ENCODE results near the gene CTRL.

The CTRL gene

GRCh38 chr16:67963292-67963661 is 31.6 kb upstream of the CTRL start:
- no peak for DNase-seq (ENCODE audit: low read depth, low spot score)

- no peak for DNase-seq (ENCODE audit: low read depth, low spot score)
Observed at GRCh38 chr16:67962135-67962534, 30.5 kb upstream of the CTRL start.

- DNase-seq (ENCODE audit: low read depth, low spot score), result no peak
Observed at GRCh38 chr16:67961551-67961957, 29.9 kb upstream of the CTRL start.

GRCh38 chr16:67959536-67960329 is 28.1 kb upstream of the CTRL start:
- no peak for DNase-seq (ENCODE audit: low read depth, low spot score)

GRCh38 chr16:67957622-67958021 is 26.0 kb upstream of the CTRL start:
- no peak for DNase-seq (ENCODE audit: low read depth, low spot score)

- no peak for DNase-seq (ENCODE audit: low read depth, low spot score)
Observed at GRCh38 chr16:67954421-67955196, 22.9 kb upstream of the CTRL start.

- no peak for DNase-seq (ENCODE audit: low read depth, low spot score)
Observed at GRCh38 chr16:67953641-67954375, 22.1 kb upstream of the CTRL start.

- no peak for DNase-seq (ENCODE audit: low read depth, low spot score)
Observed at GRCh38 chr16:67951485-67951884, 19.8 kb upstream of the CTRL start.

GRCh38 chr16:67950335-67950843 is 18.7 kb upstream of the CTRL start:
- no peak for DNase-seq (ENCODE audit: low read depth, low spot score)

GRCh38 chr16:67949645-67950044 is 18.0 kb upstream of the CTRL start:
- DNase-seq (ENCODE audit: low read depth, low spot score), result no peak

- DNase-seq (ENCODE audit: low read depth, low spot score), result no peak
Observed at GRCh38 chr16:67948015-67948414, 16.4 kb upstream of the CTRL start.

- no peak for DNase-seq (ENCODE audit: low read depth, low spot score)
Observed at GRCh38 chr16:67946966-67947558, 15.4 kb upstream of the CTRL start.

- DNase-seq (ENCODE audit: low read depth, low spot score), result no peak
Observed at GRCh38 chr16:67946128-67946569, 14.5 kb upstream of the CTRL start.

- no peak for DNase-seq (ENCODE audit: low read depth, low spot score)
Observed at GRCh38 chr16:67945392-67945933, 13.8 kb upstream of the CTRL start.

GRCh38 chr16:67944690-67945391 is 13.2 kb upstream of the CTRL start:
- DNase-seq (ENCODE audit: low read depth, low spot score), result no peak

- peak; percentile 47 for DNase-seq (ENCODE audit: low read depth, low spot score)
Observed at GRCh38 chr16:67943619-67944504, 12.2 kb upstream of the CTRL start, which contains the start of gene LCAT. Gene LCAT (minus strand): TSS chr16:67944120. CDS start chr16:67944101, 19 bp downstream.

GRCh38 chr16:67943256-67943618 is 11.6 kb upstream of the CTRL start:
- DNase-seq (ENCODE audit: low read depth, low spot score), result no peak

GRCh38 chr16:67942510-67943255 is 11.0 kb upstream of the CTRL start:
- no peak for DNase-seq (ENCODE audit: low read depth, low spot score)

- no peak for DNase-seq (ENCODE audit: low read depth, low spot score)
Observed at GRCh38 chr16:67942200-67942509, 10.5 kb upstream of the CTRL start.

Data from brain pericyte (primary cell).